HG03469 (cell line): Measurements from ENCODE around the gene IDH3A.

Experiments used
- ATAC-seq: cut with Tn5 transposase; IDR thresholded peaks from one replicate; pipeline ENCODE4 v1.9.1; 2021; ENCODE audit warnings: mild to moderate bottlenecking, moderate library complexity, moderate number of reproducible peaks; ENCODE audit not compliant: unreplicated experiment

IDH3A gene

DNA sequence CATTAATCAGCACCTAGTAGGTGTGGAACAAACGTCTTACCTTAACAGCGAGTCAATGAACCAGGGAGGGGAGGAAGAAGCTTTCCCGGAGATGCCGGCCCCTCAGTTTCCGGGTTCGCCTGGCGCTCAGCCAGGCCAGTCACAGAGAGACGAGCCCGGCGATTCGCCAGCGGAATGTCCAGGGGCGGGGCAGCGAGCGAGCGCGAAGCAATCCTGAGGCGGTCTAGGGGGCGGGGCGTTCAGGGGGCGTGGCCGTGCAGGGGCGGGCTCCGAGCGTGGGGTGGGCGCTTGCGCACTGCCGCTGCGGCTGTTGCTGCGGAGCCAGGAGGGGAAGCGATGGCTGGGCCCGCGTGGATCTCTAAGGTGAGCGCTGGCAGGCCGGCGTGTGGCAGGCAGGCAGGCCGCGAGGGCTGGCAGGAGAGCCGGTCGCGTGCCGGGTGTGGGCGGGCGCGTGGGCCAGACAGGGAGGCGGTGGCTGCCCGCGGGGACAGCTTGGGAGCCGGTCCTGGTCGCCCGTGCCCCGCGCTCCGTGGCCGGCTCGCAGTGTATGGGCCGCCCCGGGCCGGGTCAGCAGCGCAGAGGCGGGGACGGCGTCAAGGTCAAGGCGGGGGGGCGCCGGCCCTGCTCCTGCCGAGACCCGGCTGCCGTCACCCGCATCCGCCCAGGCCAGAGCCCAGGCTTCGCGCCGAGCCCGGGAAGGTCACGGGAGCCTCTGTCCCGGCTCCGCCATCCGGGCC is at the start of gene IDH3A:
Gene IDH3A (plus strand): TSS at position 295 of the 737 bp plus-strand sequence. CDS start 42 bp downstream, at position 337.
- ATAC-seq, result peak; percentile 45

DNA sequence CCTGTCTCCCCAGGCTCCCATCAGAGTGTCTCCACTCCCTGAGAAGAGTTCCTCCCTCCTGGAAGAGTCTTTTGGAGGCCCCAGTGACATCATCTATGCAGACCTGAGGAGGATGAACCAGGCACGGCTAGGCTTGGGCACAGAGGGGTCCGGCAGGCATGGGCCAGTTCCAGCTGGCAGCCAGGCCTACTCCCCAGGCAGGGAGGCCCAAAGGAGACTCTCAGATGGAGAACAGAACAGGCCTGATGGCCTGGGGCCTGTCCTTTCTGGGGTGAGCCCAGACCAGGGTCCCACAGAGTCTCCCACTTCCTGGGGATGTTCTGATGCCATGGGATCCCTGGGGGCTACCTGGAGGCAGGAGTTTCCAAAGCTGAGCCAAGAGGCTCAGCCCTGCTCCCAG is 48.3 kb upstream of the IDH3A start:
- no peak for ATAC-seq

DNA sequence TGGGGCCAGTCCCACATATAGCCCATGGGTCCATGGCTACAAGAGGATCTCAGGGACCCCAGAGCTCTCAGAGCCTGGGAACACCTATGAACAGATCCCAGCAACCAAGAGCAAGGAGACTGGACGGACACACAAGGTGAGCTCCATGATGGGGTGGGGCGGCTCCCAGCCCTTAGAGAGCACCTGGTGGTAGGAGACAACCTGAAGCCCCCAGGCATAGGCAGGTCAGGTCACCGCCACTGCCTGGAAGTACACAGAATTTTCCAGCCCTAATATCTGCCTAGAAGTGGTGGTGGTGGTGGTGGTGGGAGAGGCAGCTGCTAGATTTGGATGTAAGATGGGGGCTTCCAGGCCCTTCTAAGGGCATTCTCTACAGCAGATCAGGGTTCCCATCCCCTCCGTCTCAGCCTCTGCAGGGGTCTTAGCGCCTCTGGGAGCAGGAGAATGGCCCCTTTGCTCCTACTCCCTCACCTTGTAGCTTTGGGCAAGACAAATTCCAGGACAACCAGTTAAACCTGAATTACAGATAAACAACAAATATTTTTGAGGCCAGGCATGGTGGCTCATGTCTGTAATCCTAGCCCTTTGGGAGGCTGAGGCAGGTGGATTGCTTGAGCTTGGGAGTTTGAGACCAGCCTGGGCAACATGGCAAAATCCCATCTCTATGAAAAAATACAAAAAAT is 47.6 kb upstream of the IDH3A start:
- no peak for ATAC-seq

DNA sequence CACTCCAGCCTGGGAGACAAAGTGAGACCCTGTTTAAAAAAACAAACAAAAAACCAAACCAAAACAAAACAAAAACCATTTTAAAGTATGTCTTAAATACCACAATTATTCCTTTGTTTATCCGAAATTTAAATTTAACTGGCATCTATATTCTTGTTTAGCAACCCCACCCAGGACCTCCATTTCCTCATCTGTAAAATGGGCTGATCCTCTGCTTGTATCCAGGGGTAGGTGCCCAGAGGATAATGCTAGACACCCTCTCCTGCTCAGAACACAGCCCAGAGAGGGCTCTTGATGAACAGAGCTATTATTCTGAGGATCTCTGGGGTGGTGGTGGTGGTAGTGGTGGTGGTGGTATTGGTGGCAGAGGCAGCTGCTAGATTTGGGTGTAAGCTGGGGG is 47.0 kb upstream of the IDH3A start:
- no peak for ATAC-seq

DNA sequence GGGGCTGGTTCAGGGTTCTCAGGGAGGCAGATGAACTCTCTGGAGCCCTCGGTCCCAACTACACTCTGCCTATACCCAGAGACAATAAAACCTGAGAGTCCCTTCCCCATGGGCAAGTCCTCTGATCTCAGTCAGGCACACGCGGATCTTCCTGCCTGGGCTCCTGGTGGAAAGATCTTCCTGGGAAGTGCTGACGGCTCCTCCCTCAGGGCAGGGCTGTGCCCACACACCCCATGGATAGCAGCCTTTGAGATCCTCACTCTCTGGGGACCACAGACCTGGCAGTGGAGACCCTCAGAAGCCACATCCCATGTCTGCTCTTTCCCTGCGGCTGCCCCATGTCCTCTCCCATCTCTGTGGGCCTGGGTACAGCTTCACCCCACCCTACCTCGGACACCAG is 46.4 kb upstream of the IDH3A start:
- no peak for ATAC-seq

DNA sequence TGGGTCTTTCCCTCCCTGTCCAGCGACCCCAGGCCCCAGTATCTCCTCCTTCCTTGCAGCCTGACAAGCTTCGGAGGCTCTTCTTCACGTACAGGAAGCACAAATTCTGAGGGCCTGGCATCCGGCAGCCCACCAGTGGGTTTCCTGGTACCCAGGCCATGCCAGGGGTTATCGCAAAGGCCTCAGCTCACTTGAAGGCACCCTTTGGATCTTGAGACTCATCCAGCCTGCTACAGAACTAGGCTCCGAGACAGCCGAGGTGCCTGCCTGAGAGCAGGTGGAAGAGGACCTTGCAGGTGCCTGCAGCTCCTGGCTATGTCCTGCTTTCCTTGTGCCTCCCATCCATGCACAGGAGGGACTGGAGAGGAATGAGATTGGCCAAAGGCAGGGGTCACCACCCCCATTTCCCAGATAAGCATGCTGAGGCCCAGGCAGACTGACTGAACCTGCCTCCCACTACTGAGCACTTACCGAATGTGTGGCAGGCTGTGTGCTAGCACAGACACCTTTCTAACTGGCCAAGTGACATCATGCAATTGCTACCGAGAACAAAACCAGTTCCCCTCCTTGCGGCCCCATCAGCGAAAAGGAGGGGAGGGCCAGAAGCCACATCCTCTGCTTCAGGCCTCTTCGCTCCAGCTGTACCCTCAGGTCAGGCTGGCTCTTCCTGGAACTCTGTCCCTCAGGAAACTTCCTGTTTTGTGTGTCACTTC is 45.6 kb upstream of the IDH3A start:
- peak; percentile 55 for ATAC-seq

DNA sequence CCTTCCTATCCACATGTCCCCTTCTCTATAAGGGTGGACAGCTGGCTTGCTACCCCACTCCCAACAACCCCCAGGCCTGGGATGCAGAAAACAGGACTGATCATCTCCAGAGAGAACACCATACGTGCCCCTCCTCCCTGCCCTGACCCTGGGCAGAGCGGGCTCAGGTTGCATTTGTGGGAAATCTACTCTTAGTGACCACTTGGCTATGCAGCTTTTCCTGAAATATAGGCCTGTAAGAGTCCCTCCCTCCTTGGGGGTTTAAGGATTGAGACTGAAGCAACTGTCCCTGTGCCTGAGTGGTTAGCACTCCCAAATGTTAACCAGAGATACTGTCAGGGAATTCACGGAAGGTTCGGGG is 45.1 kb upstream of the IDH3A start:
- no peak for ATAC-seq

DNA sequence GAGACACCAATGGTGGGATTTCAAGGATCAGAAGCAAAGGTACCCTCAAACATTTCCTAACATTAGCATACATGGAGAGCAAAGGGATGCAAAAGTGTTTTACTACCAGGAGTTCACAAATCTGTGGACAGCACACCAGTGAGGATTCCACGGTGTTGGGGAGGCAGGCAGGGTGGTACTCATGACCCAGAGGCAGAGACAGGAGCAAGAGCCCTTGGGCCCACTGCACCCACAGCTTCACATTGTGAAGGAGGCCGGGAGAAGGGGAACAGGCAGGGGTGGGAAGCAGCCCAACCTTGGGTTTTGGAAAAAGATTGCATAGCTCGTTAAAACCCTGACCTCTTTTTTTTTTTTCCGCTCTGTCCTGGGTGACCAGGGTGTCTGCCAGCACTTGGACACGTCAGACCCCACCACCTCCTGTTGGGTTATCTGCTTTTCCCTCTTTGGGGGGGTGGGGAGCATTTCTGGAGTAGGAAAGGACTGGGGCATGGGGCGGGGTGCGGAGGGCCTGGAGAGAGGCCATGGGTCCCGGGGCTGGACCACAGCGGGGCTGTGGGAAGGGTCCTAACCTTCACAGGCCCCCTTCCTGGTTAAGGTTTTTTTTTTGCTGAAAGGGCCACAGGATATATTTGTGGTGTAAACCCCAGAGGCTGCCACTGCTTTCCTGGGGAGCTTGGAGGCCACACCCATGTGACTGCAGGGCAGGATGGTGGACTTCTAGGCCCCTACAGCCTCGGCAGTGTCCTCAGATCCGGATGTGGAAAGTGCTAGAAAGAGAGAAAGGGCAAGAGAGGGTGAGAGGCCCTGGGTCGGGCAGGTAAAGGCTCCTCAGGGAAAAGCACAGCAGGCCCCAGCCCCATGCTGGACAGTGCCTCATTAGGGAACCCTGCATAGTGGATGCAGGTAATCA is 44.3 kb upstream of the IDH3A start:
- no peak for ATAC-seq

DNA sequence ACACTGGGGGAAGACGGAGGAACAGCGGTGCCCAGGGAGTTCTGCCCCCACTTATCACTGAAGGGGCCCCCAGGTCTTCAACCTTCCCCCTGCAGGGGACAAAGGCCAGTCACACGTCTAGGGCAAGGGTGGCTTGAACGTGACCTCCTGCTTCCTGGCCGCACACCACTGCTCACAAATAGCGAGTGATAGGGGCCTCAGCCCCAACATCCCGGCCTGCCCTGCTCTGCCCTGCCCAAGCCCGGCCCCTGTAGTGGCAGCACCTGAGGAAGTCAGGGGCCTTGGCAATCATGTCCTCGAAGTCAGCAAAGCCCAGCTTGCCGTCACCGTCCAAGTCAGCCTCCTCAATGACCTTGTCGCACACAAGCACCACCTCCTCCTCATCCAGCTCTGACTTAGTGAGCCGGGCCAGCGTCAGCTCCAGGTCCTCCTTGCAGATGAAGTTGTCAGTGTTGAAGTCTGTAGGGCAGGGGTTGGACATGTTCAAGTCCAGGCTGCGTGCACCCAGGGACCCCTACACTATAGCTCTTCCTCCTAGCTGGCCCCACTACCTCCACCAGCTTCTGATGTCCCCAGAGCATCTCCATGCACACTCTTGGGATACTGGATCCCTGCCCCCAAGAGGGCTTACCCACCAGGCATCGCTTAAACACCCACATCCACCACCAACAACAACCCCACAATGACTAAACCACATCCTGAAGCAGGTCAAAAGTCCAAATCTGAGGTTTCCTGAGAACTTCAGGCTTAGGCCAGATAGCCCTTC is 43.5 kb upstream of the IDH3A start:
- ATAC-seq, result no peak

DNA sequence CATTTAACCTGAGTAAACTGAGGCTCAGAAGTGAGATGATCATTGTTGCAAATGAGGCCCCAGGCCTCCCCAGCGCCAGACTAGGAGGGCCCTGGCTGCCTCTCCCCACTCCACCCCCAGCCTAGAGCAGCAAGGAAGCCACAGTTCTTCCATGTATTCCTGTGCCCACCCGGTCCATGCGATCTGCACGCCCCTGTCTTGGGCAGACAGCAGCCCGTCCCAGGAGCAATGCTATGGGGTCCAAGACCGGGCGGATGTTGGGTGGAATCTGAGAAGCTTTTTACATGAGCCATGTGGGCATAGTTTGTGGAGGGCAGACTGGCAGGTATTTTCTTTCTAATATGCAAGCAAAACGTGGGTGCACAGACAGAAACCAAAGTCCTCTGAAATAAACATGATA is 41.7 kb upstream of the IDH3A start:
- ATAC-seq, result no peak

DNA sequence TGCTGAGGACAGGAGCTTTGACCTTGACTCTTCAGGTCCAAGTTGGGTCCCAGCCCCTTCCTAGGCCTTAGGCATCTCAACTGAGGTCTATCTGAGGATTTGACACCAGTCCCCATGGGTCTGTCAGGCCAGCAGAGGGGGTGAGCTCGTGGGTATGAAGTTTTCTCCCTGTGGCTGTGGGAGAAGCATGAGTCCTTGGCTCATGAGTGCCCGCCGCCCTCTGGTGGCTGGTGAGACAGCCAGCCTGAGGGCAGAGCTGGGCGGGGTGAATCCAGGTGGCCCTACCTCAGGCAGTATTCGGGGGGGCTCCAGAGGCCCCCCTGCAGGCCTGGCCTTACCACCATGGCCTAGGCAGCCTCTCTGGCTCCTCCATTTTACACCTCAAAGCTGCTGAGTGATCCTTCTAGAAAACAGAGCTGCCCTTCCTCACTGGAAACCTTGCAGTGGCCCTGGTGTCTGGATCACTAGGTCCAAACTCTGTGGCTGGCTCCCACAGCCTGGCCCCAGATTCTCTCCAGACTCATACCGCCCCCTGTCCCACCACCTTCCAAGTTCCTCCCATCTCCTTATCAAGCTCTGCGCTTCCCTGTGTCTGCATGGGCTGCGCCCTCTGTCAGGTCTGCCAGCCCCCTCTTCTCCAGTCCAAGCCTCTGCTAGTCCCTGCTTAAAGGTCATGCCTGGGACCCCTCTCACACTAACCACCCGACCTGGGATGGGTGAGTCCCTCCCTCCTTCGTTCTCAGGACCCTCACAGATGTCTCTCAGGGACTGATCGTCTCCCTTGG is 40.7 kb upstream of the IDH3A start:
- no peak for ATAC-seq

DNA sequence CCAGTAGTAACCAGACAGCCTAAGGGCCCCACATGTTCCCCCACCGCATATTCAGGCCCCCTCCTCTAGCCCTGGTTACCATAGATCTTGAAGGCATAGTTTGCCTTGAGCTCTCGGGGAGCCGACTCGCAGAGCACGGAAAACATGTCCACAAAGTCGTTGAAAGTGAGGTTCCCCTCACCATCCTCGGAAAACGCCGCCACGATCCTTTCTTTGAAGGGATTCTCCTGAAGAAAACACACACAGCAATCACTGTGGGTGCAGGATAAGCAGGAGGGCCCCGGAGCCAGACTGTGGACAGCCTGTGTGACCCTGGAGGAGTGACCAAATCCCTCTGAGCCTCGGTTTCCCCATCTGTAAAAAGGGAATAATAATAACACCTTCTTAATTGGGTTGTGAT is 40.0 kb upstream of the IDH3A start:
- ATAC-seq, result no peak

DNA sequence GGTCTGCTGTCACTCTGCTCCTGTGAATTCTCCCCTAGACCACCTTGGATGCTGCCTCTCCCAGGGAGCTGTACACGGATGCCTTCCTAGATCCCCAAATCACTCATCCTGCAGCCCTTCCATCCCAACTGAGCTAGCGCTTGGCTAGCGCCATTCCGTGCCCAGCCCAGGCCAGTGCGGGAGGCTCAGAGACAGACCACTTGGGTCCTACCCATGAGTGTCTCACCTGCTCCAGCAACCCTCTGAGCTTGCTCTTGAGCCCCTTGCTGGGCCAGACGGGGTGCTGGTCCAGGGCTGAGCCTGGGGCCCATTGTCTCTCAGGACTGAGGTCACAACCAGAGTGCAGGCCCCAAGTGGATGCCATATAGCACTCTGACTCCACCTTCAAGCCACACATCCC is 39.1 kb upstream of the IDH3A start:
- ATAC-seq, result no peak

DNA sequence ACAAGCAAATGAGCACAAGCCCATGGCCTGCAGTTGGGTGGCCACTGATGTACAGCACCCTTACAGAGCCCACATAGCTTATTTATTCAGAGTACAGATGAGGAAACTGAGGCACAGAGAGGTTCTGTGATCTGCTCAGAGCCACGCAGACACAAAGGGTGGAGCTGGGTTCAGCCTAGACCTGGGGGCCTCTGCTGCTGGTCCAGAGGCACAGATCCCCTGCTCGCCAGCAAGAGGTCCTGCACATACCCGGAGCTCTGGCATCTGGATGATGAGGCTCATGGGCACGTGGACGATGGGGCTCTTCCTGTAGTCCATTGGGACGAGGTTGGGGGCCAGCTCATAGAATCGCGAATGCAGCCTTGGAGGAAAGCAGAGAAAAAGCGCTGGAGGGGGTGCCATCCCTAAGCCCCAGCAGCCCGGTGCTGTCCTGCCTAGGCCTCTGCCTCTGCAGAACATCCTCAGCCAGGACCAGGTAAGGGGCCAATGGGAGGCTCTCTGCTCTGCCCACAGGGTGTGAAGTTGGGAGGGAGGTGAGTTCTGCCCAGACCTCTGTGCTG is 38.2 kb upstream of the IDH3A start:
- ATAC-seq, result no peak

DNA sequence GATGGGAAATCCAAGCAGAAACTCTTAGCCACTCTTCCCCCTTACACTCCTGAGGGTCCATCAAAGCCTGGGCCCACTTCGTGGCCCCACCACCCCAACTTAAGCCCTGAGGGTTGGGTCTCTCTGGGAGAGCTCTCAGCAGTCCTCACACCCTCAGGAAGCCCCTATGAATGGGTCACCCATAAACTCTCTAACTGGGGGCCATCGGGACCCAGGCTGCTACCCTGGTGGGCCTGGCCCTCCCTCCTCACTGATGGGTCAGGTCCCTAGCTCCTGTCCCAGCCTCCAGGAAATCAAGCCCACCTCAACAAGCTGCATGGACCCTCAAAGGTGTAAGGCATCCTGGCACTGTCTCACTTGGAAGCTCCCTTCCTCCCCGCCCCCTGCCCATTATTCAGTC is 37.4 kb upstream of the IDH3A start:
- no peak for ATAC-seq

DNA sequence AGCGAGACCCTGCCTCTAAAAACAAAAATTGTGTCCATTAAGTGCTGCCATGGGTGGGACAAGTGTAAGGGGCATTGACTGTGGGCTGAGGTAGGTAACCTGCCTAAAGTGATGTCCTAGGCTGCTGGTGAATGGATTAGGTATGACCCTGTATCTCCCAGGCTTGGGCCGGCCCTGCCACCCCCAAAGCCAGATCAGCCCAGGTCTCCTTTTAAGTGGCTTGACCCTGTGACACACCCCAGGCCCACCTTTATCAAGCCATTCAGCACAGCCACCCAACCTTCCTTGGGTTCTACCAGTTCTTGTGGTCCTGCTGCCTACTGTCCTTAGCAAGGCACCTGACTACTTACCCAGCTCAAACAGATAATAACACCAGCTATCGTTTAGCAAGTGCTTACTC is 36.6 kb upstream of the IDH3A start:
- ATAC-seq, result no peak

DNA sequence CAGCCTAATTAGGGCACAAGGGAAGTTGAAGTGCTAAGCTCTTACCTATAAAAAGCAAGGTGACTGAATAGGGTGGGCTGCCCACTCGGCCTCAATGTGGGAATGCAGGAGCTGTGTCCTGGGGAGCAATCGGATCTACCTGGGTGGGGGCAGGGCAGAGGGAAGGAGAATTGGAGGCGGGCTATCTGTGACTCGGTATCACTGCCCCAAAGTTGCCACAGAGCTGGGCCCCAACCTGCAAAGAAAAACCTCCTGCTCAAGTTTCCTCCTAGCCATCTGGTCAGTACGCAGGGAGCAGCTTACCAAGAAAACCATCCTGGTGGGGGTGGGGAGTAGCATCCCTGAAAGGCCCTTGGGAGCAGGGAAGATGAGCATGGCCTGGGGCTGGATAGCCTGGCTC is 28.6 kb upstream of the IDH3A start:
- no peak for ATAC-seq

DNA sequence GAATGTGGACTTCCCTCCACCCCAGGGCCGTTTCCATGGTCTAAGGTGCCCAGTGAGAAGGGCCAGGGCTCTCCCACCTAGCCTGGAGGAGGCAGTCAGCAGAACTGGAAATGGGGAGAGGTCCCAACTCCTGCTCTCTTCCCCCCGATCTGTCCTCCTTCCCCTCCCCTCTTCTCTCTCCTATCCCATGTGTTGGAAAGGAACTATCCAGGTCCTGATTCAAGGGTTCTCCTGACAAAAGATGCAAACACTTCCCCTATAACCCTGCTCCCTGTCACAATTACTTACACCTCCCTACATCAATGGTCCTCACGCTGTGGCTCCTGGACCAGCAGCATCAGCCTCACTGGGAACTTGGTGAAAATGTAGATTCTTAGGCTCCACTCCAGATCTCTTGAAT is 23.9 kb upstream of the IDH3A start:
- ATAC-seq, result no peak

DNA sequence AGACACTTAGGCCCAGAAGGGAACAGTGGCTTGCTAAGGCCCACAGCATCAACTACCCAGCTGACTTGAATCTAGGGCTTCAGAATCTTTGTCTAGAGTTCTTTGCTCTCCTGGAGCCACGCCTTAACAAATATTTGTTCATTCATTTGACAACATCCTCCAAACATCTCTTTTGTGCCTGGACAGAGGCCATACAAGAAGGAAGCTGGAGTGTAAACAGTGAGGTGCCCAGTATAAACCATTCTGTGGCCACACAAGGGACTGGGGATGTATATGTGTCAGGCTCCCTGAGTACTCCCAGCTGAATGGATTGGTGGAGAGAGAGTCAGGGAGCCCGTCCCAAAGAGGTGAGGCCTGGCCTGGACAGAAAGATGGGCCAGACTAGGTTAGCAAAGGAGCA is 21.3 kb upstream of the IDH3A start:
- no peak for ATAC-seq
